ENCODE results near the gene DIS3L2.

The DIS3L2 gene

GRCh38 chr2:232299927-232300674, 338.6 kb downstream of the DIS3L2 start:
- no peak overlapping the region for H3K4me3 ChIP-seq (ENCODE audit: low read depth, low read length)
- no peak for TF ChIP-seq CTCF (IDR thresholded peaks at IDR 0.05; ENCODE audit: borderline replicate concordance, insufficient read depth, low read depth, low read length)

- no peak for TF ChIP-seq CTCF (IDR thresholded peaks at IDR 0.05; ENCODE audit: borderline replicate concordance, insufficient read depth, low read depth, low read length)
- no peak overlapping the region for H3K4me3 ChIP-seq (ENCODE audit: low read depth, low read length)
Measured at GRCh38 chr2:232300894-232301387, 339.4 kb downstream of the DIS3L2 start.

GRCh38 chr2:232304236-232304635, 342.7 kb downstream of the DIS3L2 start:
- no peak for TF ChIP-seq CTCF (IDR thresholded peaks at IDR 0.05; ENCODE audit: borderline replicate concordance, insufficient read depth, low read depth, low read length)
- H3K4me3 ChIP-seq (ENCODE audit: low read depth, low read length) = no peak overlapping the region

- H3K4me3 ChIP-seq (ENCODE audit: low read depth, low read length) = no peak overlapping the region
- TF ChIP-seq CTCF (IDR thresholded peaks at IDR 0.05; ENCODE audit: borderline replicate concordance, insufficient read depth, low read depth, low read length) = no peak
Measured at GRCh38 chr2:232306741-232307305, 345.3 kb downstream of the DIS3L2 start.

GRCh38 chr2:232307854-232308253, 346.3 kb downstream of the DIS3L2 start:
- H3K4me3 ChIP-seq (ENCODE audit: low read depth, low read length) = no peak overlapping the region

GRCh38 chr2:232308986-232309385, 347.5 kb downstream of the DIS3L2 start:
- no peak overlapping the region for H3K4me3 ChIP-seq (ENCODE audit: low read depth, low read length)
- no peak for TF ChIP-seq CTCF (IDR thresholded peaks at IDR 0.05; ENCODE audit: borderline replicate concordance, insufficient read depth, low read depth, low read length)

More at GRCh38 chr2:232307854-232308253, 346.3 kb downstream of the DIS3L2 start:
- no peak for TF ChIP-seq CTCF (IDR thresholded peaks at IDR 0.05; ENCODE audit: borderline replicate concordance, insufficient read depth, low read depth, low read length)

GRCh38 chr2:232309592-232309991, 348.1 kb downstream of the DIS3L2 start:
- no peak for TF ChIP-seq CTCF (IDR thresholded peaks at IDR 0.05; ENCODE audit: borderline replicate concordance, insufficient read depth, low read depth, low read length)
- H3K4me3 ChIP-seq (ENCODE audit: low read depth, low read length) = no peak overlapping the region

Measured in GM12875 (cell line).